ENCODE measurements around the gene BBX. TPM values are rescaled to one million over a fixed set of nuclear protein-coding genes. Genes with fewer than 3 reads are reported as not detected.
"Not testable (repeated sequence)": the region's sequence is repeated elsewhere in the genome, so short reads cannot be mapped to it uniquely, and the experiment has no call there.

The BBX gene
- total and polyA plus RNA-seq, 2 of the 4 experiments (the other 2 are of a cell fraction): 13.6 to 107 TPM

DNA sequence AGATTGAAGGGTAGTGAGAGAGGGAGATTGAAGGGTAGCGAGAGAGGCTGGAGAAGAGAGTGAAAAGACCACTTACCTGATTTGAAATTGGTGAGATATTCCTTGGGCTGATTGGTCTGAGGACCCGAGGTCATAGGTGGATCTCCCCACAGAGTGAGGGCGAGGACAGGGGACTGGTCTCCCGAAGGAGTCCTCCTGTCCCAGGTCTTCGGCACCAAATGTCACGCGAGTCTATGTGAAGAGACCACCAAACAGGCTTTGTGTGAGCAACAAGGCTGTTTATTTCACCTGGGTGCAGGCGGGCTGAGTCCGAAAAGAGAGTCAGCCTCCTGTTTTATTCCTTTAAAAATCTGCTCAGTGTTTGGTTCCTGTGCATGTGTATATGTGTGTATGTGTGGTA, 48.7 kb downstream of the BBX start:
- H3K27ac ChIP-seq (ENCODE audit: insufficient read depth, low read length); H2AFZ ChIP-seq (replicated peaks; ENCODE audit: low read length, poor library complexity); CTCF ChIA-PET; H2BK120ac ChIP-seq (ENCODE audit: low read depth, low read length); H3K79me1 ChIP-seq (ENCODE audit: low read depth in 1 of 2, low read length in 2 of 2); H3K4me3 ChIP-seq (ENCODE audit: insufficient read depth, low read depth, low read length); H3K56ac ChIP-seq (ENCODE audit: extremely low read depth, insufficient read depth, low read length); H2BK20ac ChIP-seq (ENCODE audit: low read depth, low read length); H3K4me2 ChIP-seq (ENCODE audit: low read depth, low read length); H4K5ac ChIP-seq (ENCODE audit: low read depth, low read length); H2BK5ac ChIP-seq (ENCODE audit: low read depth, low read length, poor library complexity, severe bottlenecking); H3K9me3 ChIP-seq (ENCODE audit: control insufficient read depth, insufficient read depth, low read length); BruUV-seq (replicated peaks); H3K4me1 ChIP-seq (ENCODE audit: control insufficient read depth, insufficient read depth, low read length); H3K4ac ChIP-seq (ENCODE audit: low read depth, low read length); H3K36me3 ChIP-seq (ENCODE audit: control insufficient read depth, insufficient read depth, low read length); DNase-seq; H3K18ac ChIP-seq (ENCODE audit: low read depth, low read length); dilution Hi-C loops (cut with HindIII; ENCODE audit: low sequenced_read_pairs, unreplicated experiment); H4K91ac ChIP-seq (ENCODE audit: insufficient read depth, low read depth, low read length); H3K23ac ChIP-seq (ENCODE audit: low read depth, low read length); ATAC-seq (ENCODE audit: low read depth); H4K20me1 ChIP-seq (ENCODE audit: insufficient read depth, low read length); POLR2A ChIA-PET (ENCODE audit: unreplicated experiment); H2BK15ac ChIP-seq (ENCODE audit: low read depth, low read length); H2AK9ac ChIP-seq (replicated peaks; ENCODE audit: low read depth, low read length, poor library complexity); H2AK5ac ChIP-seq (ENCODE audit: low read depth, low read length); H3K14ac ChIP-seq (replicated peaks; ENCODE audit: low read depth, low read length); H3K9me1 ChIP-seq (ENCODE audit: insufficient read depth, low read length); H3K9ac ChIP-seq (ENCODE audit: low read depth, low read length); H4K8ac ChIP-seq (ENCODE audit: low read depth in 2 of 2, low read length in 2 of 2); in situ Hi-C loops (cut with MboI; ENCODE audit: low sequenced_read_pairs); H3K27me3 ChIP-seq (ENCODE audit: control insufficient read depth, insufficient read depth, low read length): not testable (repeated sequence)
- WGBS, 2 experiments (ENCODE audit: extremely low coverage in 2 of 2, insufficient read length in 1 of 2): 89% methylated on average over 3 of the region's 9 CpGs; no CpG with 5 or more reads in 1 of the 2 experiments
- intact Hi-C loops (cut with micrococcal nuclease): loop anchor here (5.0 kb wide), 2 partner anchors 91 to 356 kb away; no protein-coding TSS in a partner anchor

Measured in IMR-90 (cell line).